ENCODE measurements around the gene VAV3. TPM values are rescaled to one million over a fixed set of nuclear protein-coding genes. Genes with fewer than 3 reads are reported as not detected.

VAV3 gene
- total and polyA plus RNA-seq, 2 of the 8 experiments (the other 6 are each of a cell fraction or from before 2014, with no cell fraction given) = 2.9 to 7.9 TPM

- no peak for DNase-seq (ENCODE audit: low read depth in 1 of 2, low spot score in 2 of 2)
- Histone ChIP-seq H3K9ac (replicated peaks in 1 of 4; ENCODE audit: extremely low read depth in 1 of 4, low read depth in 3 of 4, low read length in 3 of 4) (no peak overlapping the region), H3K23me2 (ENCODE audit: low read depth, low read length) (no peaks in the 10 kb centered on the region), H3K4ac (replicated peaks; ENCODE audit: insufficient read length, low read depth, low read length) (no peak overlapping the region), H3K27me3 (replicated peaks in 1 of 4; ENCODE audit: control insufficient read depth in 3 of 4, extremely low read depth in 1 of 4, insufficient read depth in 3 of 4, low read length in 3 of 4) (no peaks in the 10 kb centered on the region), H2BK5ac (ENCODE audit: low read depth, low read length) (no peak overlapping the region), H2BK120ac (replicated peaks; ENCODE audit: low read depth, low read length) (no peak overlapping the region), H3K27ac (ENCODE audit: low read depth, low read length) (no peak overlapping the region), H4K8ac (ENCODE audit: extremely low read depth, insufficient read depth, low read length) (no peak overlapping the region), H2BK12ac (ENCODE audit: low read depth, low read length) (no peak overlapping the region), H3K36me3 (ENCODE audit: control insufficient read depth in 2 of 4, insufficient read depth in 4 of 4, low read length in 3 of 4) (no peaks in the 10 kb centered on the region), H4K91ac (replicated peaks; ENCODE audit: insufficient read length, low read length) (no peak overlapping the region), H3K56ac (replicated peaks; ENCODE audit: insufficient read length, low read depth, low read length) (no peak overlapping the region), H3K79me1 (ENCODE audit: low read depth, low read length) (no peaks in the 10 kb centered on the region), H3K79me2 (ENCODE audit: control insufficient read depth in 1 of 2, insufficient read depth in 2 of 2, low read length in 2 of 2) (peaks cover 0 to 6% of the 10 kb centered on the region in 2 experiments; a peak in 1 of 4 replicates), H2AFZ (ENCODE audit: low read length) (no peak overlapping the region), H3K4me3 (ENCODE audit: extremely low read depth in 1 of 4, insufficient read depth in 2 of 4, low read depth in 3 of 4, low read length in 4 of 4) (no peak overlapping the region), H3K23ac (ENCODE audit: insufficient read length) (no peak overlapping the region), H3K4me1 (replicated peaks in 1 of 4; ENCODE audit: control insufficient read depth in 3 of 4, insufficient read depth in 4 of 4, low read length in 3 of 4) (peaks cover 0 to 6% (median 2%) of the 10 kb centered on the region in 4 experiments; a peak in 3 of 7 replicates), H2BK20ac (ENCODE audit: low read length) (no peak overlapping the region), H3K14ac (ENCODE audit: insufficient read length) (no peak overlapping the region), H3K9me3 (ENCODE audit: insufficient read depth in 2 of 2, low read depth in 1 of 2, low read length in 1 of 2) (no peaks in the 10 kb centered on the region), H3K4me2 (ENCODE audit: insufficient read depth in 1 of 2, low read depth in 2 of 2, low read length in 2 of 2) (no peak overlapping the region), H4K5ac (ENCODE audit: insufficient read length, low read depth, low read length) (no peak overlapping the region), H2AK5ac (ENCODE audit: low read depth, low read length) (no peak overlapping the region), H4K20me1 (replicated peaks in 1 of 2; ENCODE audit: control insufficient read depth in 1 of 2, insufficient read depth in 2 of 2, low read length in 2 of 2) (no peaks in the 10 kb centered on the region), H2BK15ac (ENCODE audit: low read length) (no peak overlapping the region), H3K18ac (ENCODE audit: extremely low read depth, low read length) (no peak overlapping the region)
- CTCF ChIA-PET (ENCODE audit: partially characterized antibody) = no interaction called here
- TF ChIP-seq SP2 (IDR thresholded peaks at IDR 0.05; ENCODE audit: low read length) = no peak
- no peak for TF ChIP-seq SAP30 (IDR thresholded peaks at IDR 0.05; ENCODE audit: insufficient read depth, insufficient replicate concordance, low read length)
- no peak for TF ChIP-seq HDAC6 (IDR thresholded peaks at IDR 0.05; ENCODE audit: low read depth, low read length)
- TF ChIP-seq EP300 (IDR thresholded peaks at IDR 0.05; ENCODE audit: borderline replicate concordance in 1 of 2, low read depth in 2 of 2, low read length in 2 of 2) = no peak
- no peak for TF ChIP-seq SIRT6 (IDR thresholded peaks at IDR 0.05; ENCODE audit: low read length)
- no peak for TF ChIP-seq PHF8 (conservative IDR thresholded peaks at IDR 0.05; ENCODE audit: low read depth, low read length)
- no peak for TF ChIP-seq BRCA1 (IDR thresholded peaks at IDR 0.05; ENCODE audit: low read depth, low read length)
- FAIRE-seq = no peak
- 96% methylated on average over 2 of the region's 2 CpGs; no CpG with 5 or more reads in 1 of the 2 experiments for WGBS, 2 experiments (ENCODE audit: extremely low coverage in 1 of 2, insufficient coverage in 1 of 2, insufficient read length in 1 of 2, insufficient replicate concordance in 2 of 2, low coverage in 1 of 2, low lambda C conversion rate in 2 of 2, missing lambda C conversion rate in 1 of 2)
- POLR2A ChIA-PET (ENCODE audit: partially characterized antibody) = no interaction called here
These were observed 37.2 kb downstream of the VAV3 start for GRCh38 chr1:107927820-107928219.
